GM18526 (cell line): ENCODE measurements around the gene NOTO.

Source experiments
- POLR2A ChIP-seq: IDR thresholded peaks from 3 replicates; pipeline ENCODE4 v1.6.1; 2011; ENCODE audit not compliant: insufficient read length; ENCODE audit errors: extremely low read depth

Gene NOTO

GRCh38 chr2:73259704-73260337, 57.4 kb downstream of the NOTO start:
- no peak for TF ChIP-seq POLR2A

- TF ChIP-seq POLR2A: no peak
These were observed 58.1 kb downstream of the NOTO start for GRCh38 chr2:73260338-73260984.
